Right lobe of liver (tissue), 4 donors: Measurements from ENCODE around the gene DTHD1.

Experiments used
- POLR2A ChIP-seq: fragments of 450-650 bp; IDR thresholded peaks from one replicate; pipeline ENCODE4 v1.6.1; 2017; ENCODE audit warnings: antibody characterized with exemption, mild to moderate bottlenecking
- TF ChIP-seq, protein P1 (sequence below), 4 donors: fragments of 200-600 bp in 3 of 4; fragments of 450-650 bp in 1 of 4; IDR thresholded peaks; one replicate each; pipeline versions ENCODE4 v1.5.1 to v1.8.0; 2016 to 2022; ENCODE audit warnings: antibody characterized with exemption in 4 of 4, mild to moderate bottlenecking in 2 of 4
- donor health status: DM: no; HTN: no; CAD: no.
- donor health status: DM: no; HTN: no; CAD: no.
- donor health status: DM: no; HTN: yes; CAD: no.

DNA sequence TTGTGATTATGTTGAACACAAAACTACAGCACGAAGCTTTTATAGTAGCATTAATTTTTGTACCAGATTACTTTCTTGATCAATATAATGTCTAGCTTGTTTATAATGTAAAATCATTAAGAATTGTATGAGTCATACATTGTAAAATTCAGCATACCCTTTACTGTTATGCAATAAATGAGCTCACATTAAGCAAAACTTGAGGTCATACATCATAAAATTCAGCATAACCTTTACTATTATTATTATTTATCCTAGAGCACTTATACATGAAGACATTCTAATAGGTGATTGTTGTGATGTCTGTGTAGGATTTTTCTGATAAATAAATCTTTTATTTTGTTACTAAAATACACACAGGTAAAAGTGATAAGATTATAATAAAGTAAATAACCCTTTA, 49.4 kb downstream of the DTHD1 start:
- TF ChIP-seq, protein P1, sequence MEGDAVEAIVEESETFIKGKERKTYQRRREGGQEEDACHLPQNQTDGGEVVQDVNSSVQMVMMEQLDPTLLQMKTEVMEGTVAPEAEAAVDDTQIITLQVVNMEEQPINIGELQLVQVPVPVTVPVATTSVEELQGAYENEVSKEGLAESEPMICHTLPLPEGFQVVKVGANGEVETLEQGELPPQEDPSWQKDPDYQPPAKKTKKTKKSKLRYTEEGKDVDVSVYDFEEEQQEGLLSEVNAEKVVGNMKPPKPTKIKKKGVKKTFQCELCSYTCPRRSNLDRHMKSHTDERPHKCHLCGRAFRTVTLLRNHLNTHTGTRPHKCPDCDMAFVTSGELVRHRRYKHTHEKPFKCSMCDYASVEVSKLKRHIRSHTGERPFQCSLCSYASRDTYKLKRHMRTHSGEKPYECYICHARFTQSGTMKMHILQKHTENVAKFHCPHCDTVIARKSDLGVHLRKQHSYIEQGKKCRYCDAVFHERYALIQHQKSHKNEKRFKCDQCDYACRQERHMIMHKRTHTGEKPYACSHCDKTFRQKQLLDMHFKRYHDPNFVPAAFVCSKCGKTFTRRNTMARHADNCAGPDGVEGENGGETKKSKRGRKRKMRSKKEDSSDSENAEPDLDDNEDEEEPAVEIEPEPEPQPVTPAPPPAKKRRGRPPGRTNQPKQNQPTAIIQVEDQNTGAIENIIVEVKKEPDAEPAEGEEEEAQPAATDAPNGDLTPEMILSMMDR (IDR thresholded peaks at IDR 0.05): no peak
- TF ChIP-seq POLR2A: no peak
